Cardiac muscle cell (in vitro differentiated cells and primary cell): ENCODE measurements around the gene SS18. TPM values are rescaled to one million over a fixed set of nuclear protein-coding genes. Genes with fewer than 3 reads are reported as not detected.

Experiments
- DNase-seq, 2 donors: peaks; one replicate each; pipeline versions ENCODE4 v3.0.0 to v3.0.0-alpha.2; 2010 to 2017; ENCODE audit warnings: low read depth in 1 of 2, low spot score in 1 of 2
- H3K27ac ChIP-seq: fragments of 200-600 bp; sonication (generic); 2 replicates; pipeline ENCODE4 v1.5.1; 2016
- H3K27me3 ChIP-seq: fragments of 200-600 bp; sonication (generic); 2 replicates; pipeline ENCODE4 v1.6.0; 2016; ENCODE audit warnings: control low read depth
- H3K36me3 ChIP-seq: fragments of 200-600 bp; sonication (generic); 2 replicates; pipeline ENCODE4 v1.5.1; 2016; ENCODE audit warnings: control low read depth
- H3K4me1 ChIP-seq: fragments of 200-600 bp; sonication (generic); 2 replicates; pipeline ENCODE4 v1.8.1; 2017; ENCODE audit warnings: low read depth, mild to moderate bottlenecking, mixed run types
- H3K4me3 ChIP-seq: fragments of 200-600 bp; sonication (generic); 2 replicates; pipeline ENCODE4 v1.5.1; 2016; ENCODE audit warnings: mild to moderate bottlenecking
- H3K9me3 ChIP-seq: fragments of 200-600 bp; sonication (generic); 2 replicates; pipeline ENCODE4 v1.5.1; 2017; ENCODE audit warnings: low read depth, mild to moderate bottlenecking, control low read depth
- polyA plus RNA-seq: library from polyadenylated mRNA; unstranded; fragments of >200 nt; fragmentation: Nextera tagmentation; extraction: Ambion mirVana; gene quantifications from 2 replicates; pipeline ENCODE4 v1.2.1, GENCODE V29; 2016
- total RNA-seq: library from RNA; depleted of rRNA; stranded (reverse); fragments of >200 nt; gene quantifications from 2 replicates; pipeline ENCODE4 v1.2.3, GENCODE V29; 2016
- TF ChIP-seq, protein P1 (sequence below): IDR thresholded peaks from 2 replicates; pipeline ENCODE4 v1.5.1; 2012; ENCODE audit warnings: low read depth, mild to moderate bottlenecking, low read length

The SS18 gene
- total and polyA plus RNA-seq, 2 experiments from 2014 or later, result 84.0 to 148 TPM

DNA sequence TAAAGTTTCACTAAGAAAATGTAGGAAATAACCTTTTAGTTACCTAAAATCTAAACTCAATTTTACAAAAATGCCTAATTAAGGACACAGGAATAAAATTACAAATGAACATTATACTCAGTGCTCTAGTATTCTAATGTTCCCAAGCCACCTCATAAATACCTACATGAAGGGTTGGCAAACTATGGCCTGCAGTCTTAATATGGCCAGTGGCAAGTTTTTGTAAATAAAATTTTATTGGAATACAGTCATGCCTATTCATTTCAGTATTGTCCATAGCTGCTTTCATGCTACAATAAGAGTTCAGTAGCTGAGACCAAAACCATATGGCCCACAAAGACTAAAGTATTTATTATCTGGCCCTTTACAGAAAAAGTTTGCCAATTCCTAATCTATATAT is 53.8 kb downstream of the SS18 start:
- Histone ChIP-seq H3K27ac (no peak overlapping the region), H3K4me3 (no peak overlapping the region), H3K9me3 (no peaks in the 10 kb centered on the region), H3K4me1 (peaks cover 3% of the 10 kb centered on the region), H3K27me3 (no peaks in the 10 kb centered on the region), H3K36me3 (peaks cover 58% of the 10 kb centered on the region)
- no peak for DNase-seq
- TF ChIP-seq, protein P1, sequence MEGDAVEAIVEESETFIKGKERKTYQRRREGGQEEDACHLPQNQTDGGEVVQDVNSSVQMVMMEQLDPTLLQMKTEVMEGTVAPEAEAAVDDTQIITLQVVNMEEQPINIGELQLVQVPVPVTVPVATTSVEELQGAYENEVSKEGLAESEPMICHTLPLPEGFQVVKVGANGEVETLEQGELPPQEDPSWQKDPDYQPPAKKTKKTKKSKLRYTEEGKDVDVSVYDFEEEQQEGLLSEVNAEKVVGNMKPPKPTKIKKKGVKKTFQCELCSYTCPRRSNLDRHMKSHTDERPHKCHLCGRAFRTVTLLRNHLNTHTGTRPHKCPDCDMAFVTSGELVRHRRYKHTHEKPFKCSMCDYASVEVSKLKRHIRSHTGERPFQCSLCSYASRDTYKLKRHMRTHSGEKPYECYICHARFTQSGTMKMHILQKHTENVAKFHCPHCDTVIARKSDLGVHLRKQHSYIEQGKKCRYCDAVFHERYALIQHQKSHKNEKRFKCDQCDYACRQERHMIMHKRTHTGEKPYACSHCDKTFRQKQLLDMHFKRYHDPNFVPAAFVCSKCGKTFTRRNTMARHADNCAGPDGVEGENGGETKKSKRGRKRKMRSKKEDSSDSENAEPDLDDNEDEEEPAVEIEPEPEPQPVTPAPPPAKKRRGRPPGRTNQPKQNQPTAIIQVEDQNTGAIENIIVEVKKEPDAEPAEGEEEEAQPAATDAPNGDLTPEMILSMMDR, result no peak

DNA sequence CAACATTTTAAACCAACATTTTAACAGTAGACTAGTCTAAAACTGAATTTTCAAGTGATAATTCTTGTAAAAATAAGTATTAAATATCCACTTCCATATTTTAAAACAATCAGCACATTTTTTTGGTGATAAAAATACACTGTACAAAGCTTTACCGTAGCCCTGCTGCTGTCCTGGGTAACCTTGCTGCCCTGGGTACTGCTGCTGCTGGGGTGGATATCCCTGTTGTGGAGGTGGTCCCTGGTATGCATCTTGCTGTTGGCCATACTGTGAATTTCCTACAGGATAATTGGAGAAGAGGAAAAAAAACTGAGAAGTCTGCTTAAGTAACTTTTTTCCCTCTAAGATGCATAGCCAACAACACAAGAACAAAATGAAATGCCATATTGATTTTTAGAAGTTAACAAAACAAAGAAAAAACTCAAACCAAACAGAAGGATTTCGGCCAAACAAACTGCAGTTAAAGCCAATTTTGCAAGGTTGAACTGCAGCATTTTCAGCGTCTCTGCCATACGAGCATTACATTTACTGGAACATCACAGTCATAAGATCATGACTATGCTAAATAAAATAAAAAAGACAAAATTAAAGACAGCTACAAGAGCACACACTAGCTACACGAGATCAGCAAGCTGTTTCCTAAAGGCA is 55.4 kb downstream of the SS18 start:
- Histone ChIP-seq H3K27me3 (no peaks in the 10 kb centered on the region), H3K27ac (no peak overlapping the region), H3K4me1 (no peaks in the 10 kb centered on the region), H3K4me3 (no peak overlapping the region), H3K9me3 (no peaks in the 10 kb centered on the region), H3K36me3 (peaks cover 68% of the 10 kb centered on the region)
- TF ChIP-seq, protein P1, result no peak
- no peak for DNase-seq

DNA sequence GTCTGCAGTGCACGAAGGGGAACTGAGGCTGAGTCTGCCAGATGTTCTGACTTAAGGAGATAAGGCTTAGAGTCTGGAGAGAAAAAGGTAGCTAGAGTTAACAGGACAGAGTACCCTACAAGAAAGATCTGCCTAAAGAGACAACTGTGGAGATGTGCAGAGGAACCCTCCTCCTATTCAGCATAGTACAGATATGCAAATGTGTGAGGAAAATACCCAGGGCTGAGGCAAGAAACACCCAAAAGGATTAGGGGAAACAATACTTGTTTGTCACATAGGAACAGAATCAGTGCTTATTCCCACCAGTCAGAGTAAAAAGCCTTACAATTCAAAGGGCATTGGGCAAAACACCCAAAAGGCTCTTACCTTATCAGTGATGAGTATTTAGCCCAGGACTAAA is 67.8 kb downstream of the SS18 start:
- H3K27ac ChIP-seq, result no peak overlapping the region
- DNase-seq, result no peak
- TF ChIP-seq, protein P1, result no peak

DNA sequence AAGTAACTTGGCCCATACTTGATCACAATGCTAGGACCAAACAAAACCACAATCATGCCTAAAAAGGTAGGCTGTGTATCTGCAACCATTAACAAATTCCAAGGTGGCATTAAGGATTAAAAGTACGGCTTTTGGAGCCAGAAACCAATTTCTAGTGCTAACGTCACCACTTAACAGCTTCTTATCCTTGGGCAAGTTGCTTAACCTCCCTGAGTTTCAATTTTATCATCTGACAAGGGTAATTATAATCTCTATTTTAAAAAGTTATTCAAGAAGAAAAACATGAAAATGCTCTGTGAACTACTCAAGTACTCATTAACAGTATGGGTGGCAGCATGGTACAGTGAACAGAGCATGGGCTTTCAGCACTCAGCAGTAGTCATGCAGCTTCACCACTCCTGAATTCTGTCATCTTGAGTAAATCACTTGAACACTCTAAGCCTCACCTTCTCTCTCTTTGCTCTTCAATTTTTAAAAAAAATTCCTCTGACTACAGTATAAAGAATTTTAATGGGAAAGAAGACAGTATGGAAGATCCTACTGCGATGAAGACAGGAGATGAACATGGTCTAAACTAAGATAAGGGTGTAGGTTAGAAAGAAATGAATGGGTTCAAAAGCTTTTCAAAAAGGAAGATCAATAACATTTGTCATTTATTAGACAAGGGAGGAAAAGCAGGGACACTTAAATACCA is 69.2 kb downstream of the SS18 start:
- Histone ChIP-seq H3K27ac (peak overlapping the region; percentile 16), H3K36me3 (peaks cover 43% of the 10 kb centered on the region), H3K4me1 (peaks cover 24% of the 10 kb centered on the region), H3K27me3 (no peaks in the 10 kb centered on the region), H3K4me3 (no peak overlapping the region), H3K9me3 (no peaks in the 10 kb centered on the region)
- DNase-seq, result peak in 1 of 2 donors; percentile 51
- TF ChIP-seq, protein P1, result no peak

More for the DNA sequence above, 67.8 kb downstream of the SS18 start:
- Histone ChIP-seq H3K4me1 (peaks cover 24% of the 10 kb centered on the region), H3K4me3 (no peak overlapping the region), H3K27me3 (no peaks in the 10 kb centered on the region), H3K36me3 (peaks cover 33% of the 10 kb centered on the region), H3K9me3 (no peaks in the 10 kb centered on the region)

DNA sequence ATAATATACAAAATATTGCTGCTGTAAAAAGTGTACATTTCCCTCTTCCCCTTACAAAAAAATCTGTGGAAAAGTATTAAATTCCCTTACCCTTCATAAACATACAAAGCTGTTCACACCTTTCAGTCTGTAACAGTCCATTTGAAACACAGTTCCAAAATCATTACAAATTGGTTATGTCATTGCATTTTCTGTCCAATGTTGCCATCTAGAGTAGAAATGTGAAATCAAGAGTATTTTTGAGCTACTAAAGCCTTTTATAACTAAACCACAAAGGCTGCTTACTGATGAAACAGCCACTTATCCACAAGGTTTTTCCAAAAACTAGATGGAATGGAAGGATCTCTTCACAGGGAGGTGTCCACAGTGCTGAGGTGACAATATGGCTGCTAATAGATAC is 72.5 kb downstream of the SS18 start:
- Histone ChIP-seq H3K9me3 (no peaks in the 10 kb centered on the region), H3K4me1 (peaks cover 21% of the 10 kb centered on the region), H3K4me3 (no peak overlapping the region), H3K27ac (no peak overlapping the region), H3K27me3 (no peaks in the 10 kb centered on the region), H3K36me3 (peaks cover 51% of the 10 kb centered on the region)
- TF ChIP-seq, protein P1, result no peak
- DNase-seq, result peak in 1 of 2 donors; percentile 5
